Neural crest cell (in vitro differentiated cells): ENCODE data around the gene SERTAD2. TPM values are rescaled to one million over a fixed set of nuclear protein-coding genes. Genes with fewer than 3 reads are reported as not detected.

Source experiments
- DNase-seq: peaks from one replicate; pipeline ENCODE4 v3.0.0; 2021; ENCODE audit warnings: low read depth, mixed read lengths, low spot score
- H3K27ac Mint-ChIP-seq: one replicate; pipeline ENCODE4 v1.8.0; 2021; ENCODE audit warnings: mild to moderate bottlenecking, mixed read lengths; ENCODE audit not compliant: unreplicated experiment
- H3K27me3 Mint-ChIP-seq: 2 replicates; pipeline ENCODE4 v1.8.0; 2021; ENCODE audit warnings: low read depth, mild to moderate bottlenecking, mixed read lengths
- H3K36me3 Mint-ChIP-seq: 2 replicates; pipeline ENCODE4 v1.8.0; 2021; ENCODE audit warnings: low read depth, mild to moderate bottlenecking, mixed read lengths
- H3K4me1 Mint-ChIP-seq: 2 replicates; pipeline ENCODE4 v1.8.0; 2021; ENCODE audit warnings: mixed read lengths
- H3K4me3 Mint-ChIP-seq: one replicate; pipeline ENCODE4 v1.8.0; 2021; ENCODE audit warnings: mild to moderate bottlenecking, mixed read lengths
- H3K9me3 Mint-ChIP-seq: 2 replicates; pipeline ENCODE4 v1.8.0; 2021; ENCODE audit warnings: mixed read lengths
- CTCF ChIP-seq: fragments of 200-600 bp; sonication (generic); conservative IDR thresholded peaks from 2 replicates; pipeline ENCODE4 v1.5.0; 2021; ENCODE audit warnings: antibody characterized with exemption, mild to moderate bottlenecking
- total RNA-seq: library from RNA; stranded (reverse); gene quantifications from 2 replicates; pipeline ENCODE4 v1.2.1, GENCODE V29; 2021

Gene SERTAD2
- total RNA-seq, 1 donor from 2014 or later = 16.8 TPM

GRCh38 chr2:64640153-64641044 is 13.3 kb downstream of the SERTAD2 start:
- peaks cover 8% of the 10 kb centered on the region for H3K36me3 Mint-ChIP-seq
- DNase-seq = no peak
- peak overlapping the region; percentile 51 for H3K27ac Mint-ChIP-seq
- H3K4me1 Mint-ChIP-seq = peaks cover 94% of the 10 kb centered on the region
- no peaks in the 10 kb centered on the region for H3K9me3 Mint-ChIP-seq
- H3K4me3 Mint-ChIP-seq = peak overlapping the region; percentile 70
- H3K27me3 Mint-ChIP-seq = no peaks in the 10 kb centered on the region
- no peak for TF ChIP-seq CTCF

- Mint-ChIP-seq H3K27ac (peak overlapping the region; percentile 51), H3K4me3 (peak overlapping the region; percentile 70), H3K9me3 (no peaks in the 10 kb centered on the region), H3K4me1 (peaks cover 89% of the 10 kb centered on the region), H3K27me3 (no peaks in the 10 kb centered on the region), H3K36me3 (peaks cover 9% of the 10 kb centered on the region)
- no peak for TF ChIP-seq CTCF
- DNase-seq = no peak
Measured at GRCh38 chr2:64639691-64640090, 14.0 kb downstream of the SERTAD2 start.

- Mint-ChIP-seq H3K27me3 (no peaks in the 10 kb centered on the region), H3K36me3 (peaks cover 14% of the 10 kb centered on the region), H3K9me3 (no peaks in the 10 kb centered on the region), H3K4me3 (no peak overlapping the region), H3K4me1 (peaks cover 89% of the 10 kb centered on the region), H3K27ac (no peak overlapping the region)
- TF ChIP-seq CTCF = no peak
- DNase-seq = no peak
Measured at GRCh38 chr2:64638502-64639120, 15.1 kb downstream of the SERTAD2 start.

GRCh38 chr2:64637931-64638330 is 15.8 kb downstream of the SERTAD2 start:
- no peaks in the 10 kb centered on the region for H3K27me3 Mint-ChIP-seq
- no peak overlapping the region for H3K27ac Mint-ChIP-seq
- H3K9me3 Mint-ChIP-seq = no peaks in the 10 kb centered on the region
- peaks cover 15% of the 10 kb centered on the region for H3K36me3 Mint-ChIP-seq
- no peak for TF ChIP-seq CTCF
- peaks cover 87% of the 10 kb centered on the region for H3K4me1 Mint-ChIP-seq
- DNase-seq = no peak
- no peak overlapping the region for H3K4me3 Mint-ChIP-seq

GRCh38 chr2:64637000-64637635 is 16.6 kb downstream of the SERTAD2 start:
- Mint-ChIP-seq H3K4me1 (peaks cover 85% of the 10 kb centered on the region), H3K4me3 (peak overlapping the region; percentile 2), H3K27me3 (no peaks in the 10 kb centered on the region), H3K9me3 (no peaks in the 10 kb centered on the region), H3K27ac (no peak overlapping the region), H3K36me3 (peaks cover 15% of the 10 kb centered on the region)
- no peak for DNase-seq
- no peak for TF ChIP-seq CTCF
